Naive thymus-derived CD8-positive, alpha-beta T cell (primary cell): ENCODE data around the gene GAS5. TPM values are rescaled to one million over a fixed set of nuclear protein-coding genes. Genes with fewer than 3 reads are reported as not detected.
"Not testable (repeated sequence)": the region's sequence is repeated elsewhere in the genome, so short reads cannot be mapped to it uniquely, and the experiment has no call there.

Experiments
- ATAC-seq, 2 donors: fragments of 150-1000 bp; cut with Tn5 transposase in 1 of 2; sonication (Bioruptor Pico), chemical (Tn5 transposase) in 1 of 2; 1 replicate in 1 of 2; 2 replicates in 1 of 2; pipeline ENCODE4 v1.10.0; 2021; ENCODE audit warnings: mild to moderate bottlenecking in 2 of 2, moderate library complexity in 2 of 2
- POLR2A ChIA-PET: fragments of 350-600 bp; sonication (Branson Sonifier 250); formaldehyde crosslinking; loops from one replicate; lab custom pipeline; 2021; ENCODE audit warnings: antibody characterized with exemption; lab: Charles Lee
- DNase-seq, 10 donors: peaks; one replicate each; pipeline versions ENCODE4 v3.0.0 to v3.0.0-alpha.2; 2020 to 2022
- H3K27ac Mint-ChIP-seq, 10 donors: one replicate each; pipeline ENCODE4 v1.8.0; 2020 to 2022; ENCODE audit warnings: mild to moderate bottlenecking in 10 of 10, mixed read lengths in 10 of 10, moderate library complexity in 4 of 10, inconsistent platforms in 1 of 10
- H3K27me3 Mint-ChIP-seq, 5 donors: one replicate each; pipeline ENCODE4 v1.8.0; 2021 to 2022; ENCODE audit warnings: mixed read lengths in 5 of 5
- H3K36me3 Mint-ChIP-seq, 3 donors: one replicate each; pipeline ENCODE4 v1.8.0; 2020 to 2022; ENCODE audit warnings: mixed read lengths in 3 of 3, mild to moderate bottlenecking in 2 of 3, inconsistent platforms in 1 of 3
- H3K4me1 Mint-ChIP-seq, 4 donors: one replicate each; pipeline ENCODE4 v1.8.0; 2021 to 2022; ENCODE audit warnings: mixed read lengths in 4 of 4
- H3K4me3 Mint-ChIP-seq, 10 donors: one replicate each; pipeline ENCODE4 v1.8.0; 2020 to 2022; ENCODE audit warnings: mild to moderate bottlenecking in 10 of 10, mixed read lengths in 10 of 10, moderate library complexity in 6 of 10, inconsistent platforms in 1 of 10
- H3K9me3 Mint-ChIP-seq, 9 donors: one replicate each; pipeline ENCODE4 v1.8.0; 2020 to 2022; ENCODE audit warnings: mixed read lengths in 9 of 9, mild to moderate bottlenecking in 3 of 9, inconsistent platforms in 1 of 9, moderate library complexity in 1 of 9
- polyA plus RNA-seq, 3 donors: library from polyadenylated mRNA; unstranded; fragments of 300-500 nt; fragmentation: Illumina TruSeq; gene quantifications; one replicate each; pipeline ENCODE4 v1.2.3, GENCODE V29; 2021
- total RNA-seq, 8 experiments: library from RNA in 2 of 8; stranded (reverse) in 2 of 8; gene quantifications; one replicate each; pipeline ENCODE4 v1.2.3 and lab custom pipeline; 2021 to 2026

GAS5 gene
- total and polyA plus RNA-seq, 5 experiments from 2014 or later: 503 to 1,075 (median 660) TPM

- H3K27ac Mint-ChIP-seq: peak overlapping the region in 2 of 10 donors; percentile 1 to 7
- POLR2A ChIA-PET: no interaction called here
Measured at GRCh38 chr1:173887627-173888026, 19.8 kb upstream of the GAS5 start.

GRCh38 chr1:173886746-173887611 is 19.2 kb upstream of the GAS5 start:
- H3K4me3 Mint-ChIP-seq: peak overlapping the region in 3 of 10 donors; percentile 10 to 36 (median 24)
- no peak for ATAC-seq
- peaks cover 15 to 71% (median 38%) of the 10 kb centered on the region in 3 donors for H3K36me3 Mint-ChIP-seq

More at GRCh38 chr1:173887627-173888026, 19.8 kb upstream of the GAS5 start:
- Mint-ChIP-seq H3K27me3 (no peaks in the 10 kb centered on the region), H3K4me1 (peaks cover 13 to 43% (median 33%) of the 10 kb centered on the region in 4 donors), H3K4me3 (peak overlapping the region in 1 of 10 donors; percentile 24), H3K9me3 (no peaks in the 10 kb centered on the region), H3K36me3 (peaks cover 15 to 73% (median 40%) of the 10 kb centered on the region in 3 donors)
- DNase-seq (no peak), ATAC-seq (no peak)

GRCh38 chr1:173884701-173885100 is 16.9 kb upstream of the GAS5 start:
- no peaks in the 10 kb centered on the region for H3K27me3 Mint-ChIP-seq
- H3K4me3 Mint-ChIP-seq: no peak overlapping the region
- DNase-seq (no peak), ATAC-seq (no peak)
- H3K36me3 Mint-ChIP-seq: peaks cover 18 to 62% (median 35%) of the 10 kb centered on the region in 3 donors
- peak overlapping the region in 1 of 10 donors; percentile 25 for H3K27ac Mint-ChIP-seq
- POLR2A ChIA-PET: no interaction called here
- H3K9me3 Mint-ChIP-seq: no peaks in the 10 kb centered on the region
- H3K4me1 Mint-ChIP-seq: peaks cover 7 to 32% (median 23%) of the 10 kb centered on the region in 4 donors

More at GRCh38 chr1:173886746-173887611, 19.2 kb upstream of the GAS5 start:
- Mint-ChIP-seq H3K4me1 (peaks cover 11 to 43% (median 30%) of the 10 kb centered on the region in 4 donors), H3K27ac (peak overlapping the region in 4 of 10 donors; percentile 1 to 58 (median 10)), H3K9me3 (no peaks in the 10 kb centered on the region), H3K27me3 (no peaks in the 10 kb centered on the region)
- DNase-seq: no peak
- POLR2A ChIA-PET: no interaction called here

- H3K4me3 Mint-ChIP-seq, ATAC-seq, H3K4me1 Mint-ChIP-seq, H3K27me3 Mint-ChIP-seq, POLR2A ChIA-PET, DNase-seq, H3K9me3 Mint-ChIP-seq, H3K27ac Mint-ChIP-seq: not testable (repeated sequence)
- H3K36me3 Mint-ChIP-seq: peaks cover 12 to 63% (median 37%) of the 10 kb centered on the region in 3 donors
Measured at GRCh38 chr1:173881117-173881516, 13.3 kb upstream of the GAS5 start.

GRCh38 chr1:173878251-173878650 is 10.5 kb upstream of the GAS5 start:
- H3K27me3 Mint-ChIP-seq: no peaks in the 10 kb centered on the region
- no peak overlapping the region for H3K27ac Mint-ChIP-seq
- POLR2A ChIA-PET: no interaction called here
- H3K4me1 Mint-ChIP-seq: peaks cover 4 to 10% (median 6%) of the 10 kb centered on the region in 4 donors
- no peaks in the 10 kb centered on the region for H3K9me3 Mint-ChIP-seq
- ATAC-seq: no peak
- H3K36me3 Mint-ChIP-seq: peaks cover 6 to 74% (median 44%) of the 10 kb centered on the region in 3 donors
- no peak overlapping the region for H3K4me3 Mint-ChIP-seq
- DNase-seq: no peak

- Mint-ChIP-seq H3K9me3 (no peaks in the 10 kb centered on the region), H3K27ac (no peak overlapping the region), H3K36me3 (peaks cover 7 to 74% (median 42%) of the 10 kb centered on the region in 3 donors), H3K4me1 (peaks cover 12 to 16% (median 14%) of the 10 kb centered on the region in 4 donors), H3K27me3 (no peaks in the 10 kb centered on the region), H3K4me3 (no peak overlapping the region)
- ATAC-seq (no peak), DNase-seq (no peak)
- POLR2A ChIA-PET: no interaction called here
Measured at GRCh38 chr1:173876732-173877131, 8.9 kb upstream of the GAS5 start.

GRCh38 chr1:173871500-173871899 is 3.7 kb upstream of the GAS5 start:
- POLR2A ChIA-PET: no interaction called here

GRCh38 chr1:173871091-173871490 is 3.3 kb upstream of the GAS5 start:
- no peak for ATAC-seq
- Mint-ChIP-seq H3K4me1 (peaks cover 24 to 65% (median 56%) of the 10 kb centered on the region in 4 donors), H3K27me3 (no peaks in the 10 kb centered on the region), H3K9me3 (no peaks in the 10 kb centered on the region), H3K4me3 (peak overlapping the region in 4 of 10 donors; percentile 18 to 82 (median 46)), H3K27ac (peak overlapping the region in 8 of 10 donors; percentile 48 to 97 (median 86)), H3K36me3 (peaks cover 10 to 45% (median 26%) of the 10 kb centered on the region in 3 donors)
- no peak for DNase-seq
- POLR2A ChIA-PET: no interaction called here

More at GRCh38 chr1:173871500-173871899, 3.7 kb upstream of the GAS5 start:
- Mint-ChIP-seq H3K4me3 (peak overlapping the region in 1 of 10 donors; percentile 64), H3K27ac (peak overlapping the region in 7 of 10 donors; percentile 25 to 97 (median 66)), H3K4me1 (peaks cover 20 to 61% (median 52%) of the 10 kb centered on the region in 4 donors), H3K27me3 (no peaks in the 10 kb centered on the region), H3K36me3 (peaks cover 6 to 45% (median 24%) of the 10 kb centered on the region in 3 donors), H3K9me3 (no peaks in the 10 kb centered on the region)
- ATAC-seq: no peak
- no peak for DNase-seq

GRCh38 chr1:173870252-173871075 is 2.7 kb upstream of the GAS5 start:
- POLR2A ChIA-PET: interaction anchor here (0.7 to 3.2 kb wide), 3 partner anchors 46 to 440 kb away, joined by 4 to 47 read pairs (median 9); partner anchors contain the start of genes CENPL and DARS2
- peak overlapping the region; percentile 18 to 94 (median 60) for H3K4me3 Mint-ChIP-seq
- no peak for ATAC-seq
- DNase-seq: peak in 3 of 10 donors; percentile 23 to 35 (median 25)
- H3K4me1 Mint-ChIP-seq: peaks cover 25 to 69% (median 62%) of the 10 kb centered on the region in 4 donors
- no peaks in the 10 kb centered on the region for H3K27me3 Mint-ChIP-seq
- no peaks in the 10 kb centered on the region for H3K9me3 Mint-ChIP-seq
- peak overlapping the region; percentile 48 to 97 (median 86) for H3K27ac Mint-ChIP-seq
- peaks cover 11 to 45% (median 29%) of the 10 kb centered on the region in 3 donors for H3K36me3 Mint-ChIP-seq

- no peak for ATAC-seq
- no peaks in the 10 kb centered on the region for H3K27me3 Mint-ChIP-seq
- POLR2A ChIA-PET: interaction anchor here (1.0 to 3.2 kb wide), 14 partner anchors 9 to 1336 kb away, joined by 3 to 47 read pairs (median 5); partner anchors contain the start of genes CACYBP, CENPL, DARS2 and KLHL20
- peaks cover 11 to 49% (median 33%) of the 10 kb centered on the region in 3 donors for H3K36me3 Mint-ChIP-seq
- H3K27ac Mint-ChIP-seq: peak overlapping the region; percentile 91 to 99 (median 98)
- DNase-seq: no peak
- peaks cover 32 to 83% (median 75%) of the 10 kb centered on the region in 4 donors for H3K4me1 Mint-ChIP-seq
- no peaks in the 10 kb centered on the region for H3K9me3 Mint-ChIP-seq
- peak overlapping the region; percentile 87 to 99 (median 97) for H3K4me3 Mint-ChIP-seq
Measured at GRCh38 chr1:173869021-173869359, 1.2 kb upstream of the GAS5 start.

- Mint-ChIP-seq H3K4me1 (peaks cover 31 to 87% (median 78%) of the 10 kb centered on the region in 4 donors), H3K27me3 (no peaks in the 10 kb centered on the region), H3K36me3 (peaks cover 10 to 49% (median 34%) of the 10 kb centered on the region in 3 donors)
Measured at GRCh38 chr1:173868266-173869020, 654 bp upstream of the GAS5 start, which contains the start of gene ZBTB37. Gene ZBTB37, plus strand, starts transcription at chr1:173868380. Its CDS starts 1,846 bp downstream, at chr1:173870226.

More at GRCh38 chr1:173868266-173869020, 654 bp upstream of the GAS5 start, which contains the start of gene ZBTB37:
- Mint-ChIP-seq H3K27ac (peak within 1 kb of the TSS; percentile 95 to 99 (median 98)), H3K4me3 (peak within 1 kb of the TSS; percentile 87 to 99 (median 97)), H3K9me3 (no peaks in the 10 kb centered on the region)
- ATAC-seq (peak; percentile 62 to 64), DNase-seq (peak; percentile 81 to 95 (median 88))
- POLR2A ChIA-PET: interaction anchor here (0.6 to 3.2 kb wide), 20 partner anchors 8 to 1452 kb away, joined by 3 to 47 read pairs (median 4); partner anchors contain the start of genes CACYBP, CENPL, DARS2 and KLHL20
